Measurements from ENCODE around the gene ELP5. TPM values are rescaled to one million over a fixed set of nuclear protein-coding genes. Genes with fewer than 3 reads are reported as not detected.

Gene ELP5
- total RNA-seq, 1 experiment from 2014 or later: 49.6 TPM

- H4K8ac ChIP-seq (replicated peaks; ENCODE audit: insufficient read length, low read depth, low read length): no peak overlapping the region
- H2BK5ac ChIP-seq (ENCODE audit: insufficient read length, low read length): no peak overlapping the region
- H3K79me1 ChIP-seq (ENCODE audit: insufficient read depth, low read depth, low read length, poor library complexity, severe bottlenecking): peaks cover 17% of the 10 kb centered on the region
- no peaks in the 10 kb centered on the region for H4K20me1 ChIP-seq (ENCODE audit: control insufficient read depth, insufficient read depth, insufficient read length)
- peaks cover 48 to 59% of the 10 kb centered on the region in 2 experiments for H3K4me1 Mint-ChIP-seq
- 100% methylated on average over 1 of the region's 6 CpGs for WGBS (ENCODE audit: extremely low coverage, insufficient read length, low lambda C conversion rate)
- H3K9ac ChIP-seq (ENCODE audit: extremely low read depth, insufficient read length, low read length): no peak overlapping the region
- peak overlapping the region; percentile 95 to 97 for H3K4me3 Mint-ChIP-seq
- no peak overlapping the region for H4K91ac ChIP-seq (ENCODE audit: insufficient read length, low read depth, low read length)
- H3T11ph ChIP-seq (ENCODE audit: low read length): no peak overlapping the region
- H3K14ac ChIP-seq (ENCODE audit: insufficient read depth, low read length): no peak overlapping the region
- no peak overlapping the region for H3K18ac ChIP-seq (ENCODE audit: insufficient read length, low read depth, low read length)
- no peaks in the 10 kb centered on the region for H3K27me3 ChIP-seq (ENCODE audit: insufficient read depth, low read length)
- TF ChIP-seq, protein P1, sequence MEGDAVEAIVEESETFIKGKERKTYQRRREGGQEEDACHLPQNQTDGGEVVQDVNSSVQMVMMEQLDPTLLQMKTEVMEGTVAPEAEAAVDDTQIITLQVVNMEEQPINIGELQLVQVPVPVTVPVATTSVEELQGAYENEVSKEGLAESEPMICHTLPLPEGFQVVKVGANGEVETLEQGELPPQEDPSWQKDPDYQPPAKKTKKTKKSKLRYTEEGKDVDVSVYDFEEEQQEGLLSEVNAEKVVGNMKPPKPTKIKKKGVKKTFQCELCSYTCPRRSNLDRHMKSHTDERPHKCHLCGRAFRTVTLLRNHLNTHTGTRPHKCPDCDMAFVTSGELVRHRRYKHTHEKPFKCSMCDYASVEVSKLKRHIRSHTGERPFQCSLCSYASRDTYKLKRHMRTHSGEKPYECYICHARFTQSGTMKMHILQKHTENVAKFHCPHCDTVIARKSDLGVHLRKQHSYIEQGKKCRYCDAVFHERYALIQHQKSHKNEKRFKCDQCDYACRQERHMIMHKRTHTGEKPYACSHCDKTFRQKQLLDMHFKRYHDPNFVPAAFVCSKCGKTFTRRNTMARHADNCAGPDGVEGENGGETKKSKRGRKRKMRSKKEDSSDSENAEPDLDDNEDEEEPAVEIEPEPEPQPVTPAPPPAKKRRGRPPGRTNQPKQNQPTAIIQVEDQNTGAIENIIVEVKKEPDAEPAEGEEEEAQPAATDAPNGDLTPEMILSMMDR (conservative IDR thresholded peaks at IDR 0.05): no peak
- no peak overlapping the region for H2BK20ac ChIP-seq (ENCODE audit: low read depth, low read length, poor library complexity, severe bottlenecking)
- no peak overlapping the region for H2BK120ac ChIP-seq (ENCODE audit: low read depth, low read length, poor library complexity, severe bottlenecking)
- H3K36me3 Mint-ChIP-seq (ENCODE audit: insufficient read depth in 1 of 3, low read depth in 3 of 3): peaks cover 36 to 64% (median 51%) of the 10 kb centered on the region in 3 experiments
- H4K5ac ChIP-seq (ENCODE audit: insufficient read length, low read depth, low read length): no peak overlapping the region
- no peak overlapping the region for H2AFZ ChIP-seq (ENCODE audit: low read length)
- H3K27ac ChIP-seq (ENCODE audit: insufficient read length, low read depth, low read length): no peak overlapping the region
- H3K79me2 ChIP-seq (ENCODE audit: insufficient read depth, low read length): peaks cover 22% of the 10 kb centered on the region; the same call in 1 of the 2 replicates
- no peaks in the 10 kb centered on the region for H3K4me1 ChIP-seq (ENCODE audit: insufficient read depth, low read length)
- no peak overlapping the region for H3K4ac ChIP-seq (ENCODE audit: low read depth, low read length)
- peaks cover 9% of the 10 kb centered on the region for H3K23me2 ChIP-seq (ENCODE audit: insufficient read length, low read depth, low read length, poor library complexity, severe bottlenecking)
- H3K56ac ChIP-seq (ENCODE audit: insufficient read length, low read depth, low read length): no peak overlapping the region
- H2BK12ac ChIP-seq (ENCODE audit: insufficient read length, low read depth, low read length): no peak overlapping the region
- no peak overlapping the region for H2BK15ac ChIP-seq (ENCODE audit: low read depth, low read length)
- no peak for DNase-seq
- no peak overlapping the region for H3K4me2 ChIP-seq (ENCODE audit: insufficient read depth, insufficient read length, low read length)
- no peak overlapping the region for H2AK5ac ChIP-seq (ENCODE audit: insufficient read length, low read length)
- H3K9me3 Mint-ChIP-seq: peaks cover 0 to 2% of the 10 kb centered on the region in 2 experiments; a peak in 1 of 5 replicates
- no peaks in the 10 kb centered on the region; the same call in 1 of the 2 replicates for H3K27me3 Mint-ChIP-seq (ENCODE audit: low read depth)
- no peak overlapping the region for H3K23ac ChIP-seq (ENCODE audit: insufficient read length, low read depth, low read length)
- peak overlapping the region; percentile 30 to 76 (median 68); a peak in 5 of 7 replicates for H3K27ac Mint-ChIP-seq
- no peaks in the 10 kb centered on the region for H3K9me3 ChIP-seq (ENCODE audit: control insufficient read depth, low read depth, low read length)
Measured at GRCh38 chr17:7236808-7237207, 15.2 kb upstream of the ELP5 start.
